ENCODE data around the gene GPR17. TPM values are rescaled to one million over a fixed set of nuclear protein-coding genes. Genes with fewer than 3 reads are reported as not detected.
A peak's percentile ranks its signal among the peaks of the same experiment; 100 is the strongest.

GPR17 gene
- total and polyA plus RNA-seq, 12 donors = 0.11 to 2.0 (median 0.35) TPM; not detected in 8

DNA sequence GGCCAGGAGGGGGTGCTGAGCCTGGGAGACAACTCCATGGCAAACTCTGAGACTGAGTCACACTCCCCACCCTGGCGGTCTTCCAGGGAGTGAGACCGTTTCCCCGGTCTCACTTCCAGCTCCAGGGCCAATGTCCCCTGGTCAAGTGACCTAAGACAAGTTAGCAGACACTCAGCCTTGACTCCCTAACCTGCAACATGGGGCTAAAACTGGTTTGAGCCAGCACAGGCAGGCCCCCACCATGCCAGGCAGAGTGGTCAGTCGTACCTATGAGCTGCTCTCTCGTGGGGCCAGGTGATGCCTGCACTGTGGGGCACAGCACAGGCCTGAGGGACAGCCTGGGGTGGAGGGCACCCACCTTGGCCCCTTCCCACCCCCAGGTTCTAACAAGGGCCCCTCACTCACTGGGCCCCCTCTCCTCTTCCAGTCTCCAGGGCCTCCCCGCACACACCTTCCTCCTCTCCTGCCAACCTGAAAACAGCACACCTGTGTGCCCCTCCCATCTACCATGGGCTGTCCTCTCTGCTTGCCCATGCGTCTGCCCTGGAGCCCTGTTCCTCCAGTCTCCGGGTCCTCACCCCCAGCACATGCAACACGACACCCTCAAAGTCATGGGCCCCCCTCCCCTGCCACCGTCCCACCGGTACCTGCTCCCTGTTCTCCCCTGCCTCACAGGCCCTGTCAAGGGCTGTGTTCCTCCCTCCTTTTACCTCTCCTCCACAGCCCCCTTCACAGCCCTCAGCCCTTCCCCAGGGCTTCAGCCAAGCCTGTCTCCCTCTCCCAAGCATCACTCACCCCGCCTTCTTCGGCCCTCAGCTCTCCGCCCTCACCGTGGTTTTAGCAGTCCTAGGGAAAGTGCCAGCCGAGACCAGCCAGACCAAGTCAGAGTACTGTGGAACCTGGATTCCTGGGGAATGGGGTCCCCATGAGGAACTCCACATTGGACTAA is 1.6 kb downstream of the GPR17 start:
- intact Hi-C loops (cut with DNase I) = loop anchor here in 1 of 2 donors (5.0 kb wide), 1 partner anchor 55 kb away; no protein-coding TSS in a partner anchor
- WGBS, 4 donors = 71 to 84% (median 78%) methylated on average over 15 to 16 of the region's 16 CpGs
- Histone ChIP-seq H3K27me3 (no peaks in the 10 kb centered on the region), H3K4me3 (no peak overlapping the region), H3K9me3 (replicated peaks in 1 of 3) (no peaks in the 10 kb centered on the region), H3K36me3 (replicated peaks in 1 of 2) (no peaks in the 10 kb centered on the region), H3K27ac (no peak overlapping the region), H3K4me1 (replicated peaks in 1 of 2) (peaks cover 0 to 9% of the 10 kb centered on the region in 2 donors)
- TF ChIP-seq, protein P1, sequence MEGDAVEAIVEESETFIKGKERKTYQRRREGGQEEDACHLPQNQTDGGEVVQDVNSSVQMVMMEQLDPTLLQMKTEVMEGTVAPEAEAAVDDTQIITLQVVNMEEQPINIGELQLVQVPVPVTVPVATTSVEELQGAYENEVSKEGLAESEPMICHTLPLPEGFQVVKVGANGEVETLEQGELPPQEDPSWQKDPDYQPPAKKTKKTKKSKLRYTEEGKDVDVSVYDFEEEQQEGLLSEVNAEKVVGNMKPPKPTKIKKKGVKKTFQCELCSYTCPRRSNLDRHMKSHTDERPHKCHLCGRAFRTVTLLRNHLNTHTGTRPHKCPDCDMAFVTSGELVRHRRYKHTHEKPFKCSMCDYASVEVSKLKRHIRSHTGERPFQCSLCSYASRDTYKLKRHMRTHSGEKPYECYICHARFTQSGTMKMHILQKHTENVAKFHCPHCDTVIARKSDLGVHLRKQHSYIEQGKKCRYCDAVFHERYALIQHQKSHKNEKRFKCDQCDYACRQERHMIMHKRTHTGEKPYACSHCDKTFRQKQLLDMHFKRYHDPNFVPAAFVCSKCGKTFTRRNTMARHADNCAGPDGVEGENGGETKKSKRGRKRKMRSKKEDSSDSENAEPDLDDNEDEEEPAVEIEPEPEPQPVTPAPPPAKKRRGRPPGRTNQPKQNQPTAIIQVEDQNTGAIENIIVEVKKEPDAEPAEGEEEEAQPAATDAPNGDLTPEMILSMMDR (IDR thresholded peaks at IDR 0.05) = no peak
- no peak for TF ChIP-seq POLR2A (IDR thresholded peaks at IDR 0.05)
- DNase-seq = peak in 5 of 7 donors; percentile 52 to 84 (median 76)

DNA sequence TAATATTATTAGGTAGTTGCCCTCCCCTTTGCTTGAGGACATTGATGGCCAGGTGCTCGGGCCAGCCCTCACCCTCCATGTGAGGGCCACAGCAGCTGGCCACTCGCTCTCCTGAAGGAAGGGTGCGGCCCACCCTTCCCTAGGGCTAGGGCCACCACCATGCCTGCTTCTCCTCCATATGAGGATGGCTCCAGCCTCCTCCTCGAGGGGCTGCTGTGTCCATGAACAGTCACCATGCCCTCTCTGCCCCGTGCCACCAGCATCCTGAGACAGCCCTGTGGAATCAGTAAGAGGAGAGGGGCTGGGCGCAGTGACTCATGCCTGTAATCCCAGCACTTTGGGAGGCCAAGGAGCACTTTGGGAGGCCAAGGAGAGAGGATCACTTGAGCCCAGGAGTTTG is 2.4 kb downstream of the GPR17 start:
- H3K4me1 ChIP-seq (replicated peaks in 1 of 2) = peaks cover 0 to 9% of the 10 kb centered on the region in 2 donors
- no peaks in the 10 kb centered on the region for H3K27me3 ChIP-seq
- intact Hi-C loops (cut with DNase I) = loop anchor here in 1 of 2 donors (5.0 kb wide), 1 partner anchor 56 kb away; no protein-coding TSS in a partner anchor
- no peaks in the 10 kb centered on the region for H3K36me3 ChIP-seq (replicated peaks in 1 of 2)
- WGBS, 4 donors = 88 to 96% (median 91%) methylated on average over 3 to 6 of the region's 6 CpGs
- DNase-seq = no peak
- no peak overlapping the region for H3K4me3 ChIP-seq
- TF ChIP-seq POLR2A (IDR thresholded peaks at IDR 0.05) = no peak
- TF ChIP-seq, protein P1 (IDR thresholded peaks at IDR 0.05) = no peak
- H3K27ac ChIP-seq = no peak overlapping the region
- H3K9me3 ChIP-seq (replicated peaks in 1 of 3) = no peaks in the 10 kb centered on the region

DNA sequence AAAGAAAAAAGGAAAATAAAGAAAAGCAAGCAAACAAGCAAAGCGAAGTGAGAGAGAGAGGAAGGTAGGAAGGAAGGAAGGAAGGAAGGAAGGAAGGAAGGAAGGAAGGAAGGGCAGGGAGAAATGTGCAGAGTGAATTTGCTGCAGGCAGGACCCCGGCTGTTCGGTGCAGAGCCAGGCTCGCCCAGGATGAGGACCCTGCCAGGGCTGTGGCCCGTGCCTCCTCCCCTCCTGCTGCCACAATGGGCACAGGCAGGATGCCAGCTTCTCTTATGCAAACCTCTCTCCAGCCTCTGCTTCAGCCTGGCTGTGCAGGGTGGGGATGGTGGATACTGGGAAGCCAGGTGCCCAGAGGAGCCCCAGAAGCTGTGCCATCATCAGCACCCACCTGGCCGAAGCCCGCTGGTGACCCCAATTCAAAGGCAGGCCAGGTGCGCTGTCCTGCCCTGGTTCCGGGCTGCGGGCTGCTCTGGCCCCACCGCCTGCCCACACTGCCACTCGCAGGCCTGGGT is 3.2 kb downstream of the GPR17 start:
- no peaks in the 10 kb centered on the region for H3K36me3 ChIP-seq (replicated peaks in 1 of 2)
- 69 to 77% (median 71%) methylated on average over 5 to 12 of the region's 12 CpGs for WGBS, 4 donors
- peaks cover 0 to 9% of the 10 kb centered on the region in 2 donors for H3K4me1 ChIP-seq (replicated peaks in 1 of 2)
- H3K27ac ChIP-seq = peak overlapping the region in 1 of 5 donors; percentile 31
- intact Hi-C loops (cut with DNase I) = loop anchor here in 1 of 2 donors (5.0 kb wide), 1 partner anchor 57 kb away; no protein-coding TSS in a partner anchor
- peak in 1 of 7 donors; percentile 58 for DNase-seq
- TF ChIP-seq POLR2A (IDR thresholded peaks at IDR 0.05) = no peak
- TF ChIP-seq, protein P1 (IDR thresholded peaks at IDR 0.05) = no peak
- no peak overlapping the region for H3K4me3 ChIP-seq
- H3K27me3 ChIP-seq = no peaks in the 10 kb centered on the region
- no peaks in the 10 kb centered on the region for H3K9me3 ChIP-seq (replicated peaks in 1 of 3)

DNA sequence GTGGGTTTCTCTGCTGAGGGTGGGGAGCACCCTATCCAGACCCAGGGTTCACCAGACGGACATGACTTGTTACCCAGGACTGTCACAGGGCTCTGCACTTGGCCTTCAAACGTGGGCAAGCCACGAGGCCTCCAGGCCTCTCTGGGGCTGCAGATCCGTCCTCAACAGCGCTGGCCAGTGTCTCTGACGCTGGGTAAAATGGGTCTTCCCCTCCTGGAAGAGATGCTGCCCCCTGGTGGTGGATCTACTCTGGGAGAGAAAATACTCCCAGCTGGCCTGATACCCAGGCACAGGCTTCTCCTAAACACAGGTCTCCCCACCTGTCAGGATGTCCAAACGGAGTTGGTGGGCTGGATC is 3.7 kb downstream of the GPR17 start:
- no peaks in the 10 kb centered on the region for H3K9me3 ChIP-seq (replicated peaks in 1 of 3)
- no peak overlapping the region for H3K4me3 ChIP-seq
- H3K36me3 ChIP-seq (replicated peaks in 1 of 2) = no peaks in the 10 kb centered on the region
- H3K27me3 ChIP-seq = no peaks in the 10 kb centered on the region
- H3K27ac ChIP-seq = peak overlapping the region in 1 of 5 donors; percentile 31
- no peak for TF ChIP-seq POLR2A (IDR thresholded peaks at IDR 0.05)
- TF ChIP-seq, protein P1 (IDR thresholded peaks at IDR 0.05) = peak; percentile 65 to 89 (median 80)
- WGBS, 4 donors = 2 to 18% (median 6%) methylated on average over 4 to 7 of the region's 7 CpGs
- DNase-seq = peak; percentile 85 to 94 (median 89)
- intact Hi-C loops (cut with DNase I) = loop anchor here in 1 of 2 donors (5.0 kb wide), 1 partner anchor 57 kb away; no protein-coding TSS in a partner anchor
- peaks cover 0 to 9% of the 10 kb centered on the region in 2 donors for H3K4me1 ChIP-seq (replicated peaks in 1 of 2)

All from adrenal gland (tissue), 12 donors.